Calu3 (cell line): ENCODE measurements around the gene FUT4. TPM values are rescaled to one million over a fixed set of nuclear protein-coding genes. Genes with fewer than 3 reads are reported as not detected.
A peak's percentile ranks its signal among the peaks of the same experiment; 100 is the strongest.

Experiments used
- Bru-seq: library from RNA; stranded (reverse); fragments of 400-500 nt; gene quantifications from one replicate; lab custom pipeline; 2021; lab: Mats Ljungman, UMichigan
- BruChase-seq, 2 experiments: library from RNA; stranded (reverse); fragments of 400-500 nt; gene quantifications; one replicate each; lab custom pipeline; 2021; lab: Mats Ljungman, UMichigan
- BruUV-seq: library from RNA; stranded (reverse); fragments of 400-500 nt; replicated peaks from 2 replicates; lab custom pipeline; 2021; lab: Mats Ljungman, UMichigan
- CTCF ChIA-PET: fragments of 300-600 bp; sonication (Branson Sonifier 250); formaldehyde crosslinking; loops from one replicate; lab custom pipeline; 2022; ENCODE audit warnings: antibody characterized with exemption; lab: Charles Lee
- DNase-seq: peaks from one replicate; pipeline ENCODE4 v3.0.0; 2022
- H3K27ac Mint-ChIP-seq: one replicate; pipeline ENCODE4 v1.8.0; 2022; ENCODE audit warnings: mixed read lengths; ENCODE audit not compliant: unreplicated experiment
- H3K27me3 Mint-ChIP-seq: one replicate; pipeline ENCODE4 v1.8.0; 2022; ENCODE audit warnings: mixed read lengths; ENCODE audit not compliant: unreplicated experiment
- H3K36me3 Mint-ChIP-seq: one replicate; pipeline ENCODE4 v1.8.0; 2022; ENCODE audit warnings: mild to moderate bottlenecking, moderate library complexity, mixed read lengths; ENCODE audit not compliant: insufficient read depth, unreplicated experiment
- H3K4me1 Mint-ChIP-seq: one replicate; pipeline ENCODE4 v1.8.0; 2022; ENCODE audit warnings: mild to moderate bottlenecking, low read depth, mixed read lengths; ENCODE audit not compliant: unreplicated experiment
- H3K4me3 Mint-ChIP-seq: one replicate; pipeline ENCODE4 v1.8.0; 2022; ENCODE audit warnings: mild to moderate bottlenecking, low read depth, moderate library complexity, mixed read lengths; ENCODE audit not compliant: unreplicated experiment
- H3K9me3 Mint-ChIP-seq: one replicate; pipeline ENCODE4 v1.8.0; 2022; ENCODE audit warnings: low read depth, mixed read lengths; ENCODE audit not compliant: unreplicated experiment
- CTCF ChIP-seq: fragments of 200-600 bp; IDR thresholded peaks from one replicate; pipeline ENCODE4 v1.8.0; 2022; ENCODE audit warnings: antibody characterized with exemption; ENCODE audit not compliant: unreplicated experiment
- intact Hi-C: fragments of 100-400 bp; cut with micrococcal nuclease; formaldehyde crosslinking; loops from one replicate; pipeline ENCODE4 v1.10.0; 2022; ENCODE audit not compliant: unreplicated experiment
- long read RNA-seq: library from polyadenylated mRNA; stranded (forward); transcript quantifications from one replicate; pipeline ENCODE4 v2.0.0, GENCODE V29; 2022
- total RNA-seq: library from RNA; stranded (reverse); gene quantifications from 2 replicates; pipeline ENCODE4 v1.2.3, GENCODE V29; 2022

Gene FUT4
- total RNA-seq (28.6 and 32.9 TPM in 2 replicates), Bru-seq, nascent RNA (percentile 97 among the genes with signal in this experiment), BruChase-seq, experiment 1, labeled RNA remaining after a 6-hour chase (percentile 89 among the genes with signal in this experiment), BruChase-seq, experiment 2, labeled RNA remaining after a 2-hour chase (percentile 98 among the genes with signal in this experiment)
- long read RNA-seq, full-length matches to known transcripts = 54 of 54 reads
- long read RNA-seq, partial matches to known transcripts = 0 of 54 reads
- long read RNA-seq, other reads (novel, unspliced or antisense) = 0 of 54 reads

GRCh38 chr11:94543695-94544645 lies at the start of gene FUT4:
Gene FUT4, plus strand, starts transcription at chr11:94543921. Its CDS starts 213 bp downstream, at chr11:94544134.
- DNase-seq = peak; percentile 94
- no peak for TF ChIP-seq CTCF
- H3K4me1 Mint-ChIP-seq = peaks cover 31% of the 10 kb centered on the region
- no TSS peak for BruUV-seq
- no peaks in the 10 kb centered on the region for H3K9me3 Mint-ChIP-seq
- H3K27me3 Mint-ChIP-seq = no peaks in the 10 kb centered on the region
- H3K27ac Mint-ChIP-seq = peak within 1 kb of the TSS; percentile 85
- H3K4me3 Mint-ChIP-seq = peak within 1 kb of the TSS; percentile 82
- H3K36me3 Mint-ChIP-seq = peaks cover 78% of the 10 kb centered on the region
- CTCF ChIA-PET = interaction anchor here (1.0 kb wide), 1 partner anchor 22 kb away, joined by 3 read pairs; no protein-coding TSS in a partner anchor
- intact Hi-C loops = loop anchor here (2.0 kb wide), 1 partner anchor 23 kb away; no protein-coding TSS in a partner anchor

- H3K36me3 Mint-ChIP-seq = peaks cover 28% of the 10 kb centered on the region
- no peaks in the 10 kb centered on the region for H3K27me3 Mint-ChIP-seq
- CTCF ChIA-PET = interaction anchor here (0.6 to 1.3 kb wide), 2 partner anchors 188 to 599 kb away, joined by 4 read pairs; no protein-coding TSS in a partner anchor
- H3K4me3 Mint-ChIP-seq = peak overlapping the region; percentile 81
- peaks cover 8% of the 10 kb centered on the region for H3K4me1 Mint-ChIP-seq
- DNase-seq = no peak
- H3K27ac Mint-ChIP-seq = peak overlapping the region; percentile 86
- intact Hi-C loops = loop anchor here (5.0 kb wide), 1 partner anchor 217 kb away; no protein-coding TSS in a partner anchor
- no TSS peak for BruUV-seq
- no peaks in the 10 kb centered on the region for H3K9me3 Mint-ChIP-seq
- no peak for TF ChIP-seq CTCF
Observed at GRCh38 chr11:94494126-94494680, 49.5 kb upstream of the FUT4 start.

GRCh38 chr11:94500181-94500580 lies 43.5 kb upstream of the FUT4 start:
- Mint-ChIP-seq H3K4me3 (no peak overlapping the region), H3K36me3 (peaks cover 6% of the 10 kb centered on the region), H3K27ac (no peak overlapping the region), H3K27me3 (no peaks in the 10 kb centered on the region), H3K4me1 (no peaks in the 10 kb centered on the region), H3K9me3 (no peaks in the 10 kb centered on the region)
- CTCF ChIA-PET = no interaction called here
- BruUV-seq = no TSS peak
- TF ChIP-seq CTCF = no peak
- DNase-seq = no peak
- intact Hi-C loops = loop anchor here (5.0 to 10.0 kb wide), 3 partner anchors 173 to 1265 kb away; no protein-coding TSS in a partner anchor

GRCh38 chr11:94501522-94501921 lies 42.2 kb upstream of the FUT4 start:
- CTCF ChIA-PET = no interaction called here
- no peaks in the 10 kb centered on the region for H3K9me3 Mint-ChIP-seq
- H3K4me3 Mint-ChIP-seq = no peak overlapping the region
- H3K36me3 Mint-ChIP-seq = peaks cover 4% of the 10 kb centered on the region
- H3K27me3 Mint-ChIP-seq = no peaks in the 10 kb centered on the region
- no peak for TF ChIP-seq CTCF
- no TSS peak for BruUV-seq
- H3K27ac Mint-ChIP-seq = no peak overlapping the region
- intact Hi-C loops = loop anchor here (5.0 to 10.0 kb wide), 3 partner anchors 174 to 1267 kb away; no protein-coding TSS in a partner anchor
- DNase-seq = no peak
- no peaks in the 10 kb centered on the region for H3K4me1 Mint-ChIP-seq
